ENCODE results near the gene TMEFF2. TPM values are rescaled to one million over a fixed set of nuclear protein-coding genes. Genes with fewer than 3 reads are reported as not detected.

TMEFF2 gene
- total RNA-seq, 1 donor from 2014 or later, result 0.41 TPM

GRCh38 chr2:192043216-192043870 is 151.4 kb downstream of the TMEFF2 start:
- peaks cover 3% of the 10 kb centered on the region for H3K27me3 Mint-ChIP-seq (ENCODE audit: low read depth, unreplicated experiment)
- DNase-seq (ENCODE audit: low read depth) (no peak), FAIRE-seq (no peak)
- Histone ChIP-seq H3K27ac (ENCODE audit: low read depth, low read length) (no peak overlapping the region), H3K27me3 (ENCODE audit: insufficient read depth, low read length) (no peaks in the 10 kb centered on the region), H3K4me2 (ENCODE audit: low read length) (no peak overlapping the region), H3K9ac (ENCODE audit: low read length) (no peak overlapping the region), H4K20me1 (ENCODE audit: insufficient read depth, low read length) (no peaks in the 10 kb centered on the region), H2AFZ (ENCODE audit: low read depth, low read length) (no peak overlapping the region), H3K79me2 (ENCODE audit: insufficient read depth, low read length) (no peaks in the 10 kb centered on the region), H3K4me3 (ENCODE audit: insufficient read depth, low read depth, low read length) (no peak overlapping the region), H3K9me3 (ENCODE audit: insufficient read depth, low read depth, low read length) (no peaks in the 10 kb centered on the region), H3K4me1 (ENCODE audit: insufficient read depth, low read length) (no peaks in the 10 kb centered on the region), H3K36me3 (ENCODE audit: insufficient read depth, low read length) (no peaks in the 10 kb centered on the region)
- H3K27ac Mint-ChIP-seq (ENCODE audit: unreplicated experiment), result no peak overlapping the region
- H3K4me3 Mint-ChIP-seq (ENCODE audit: unreplicated experiment), result no peak overlapping the region
- TF ChIP-seq EZH2 (IDR thresholded peaks at IDR 0.05; ENCODE audit: insufficient read depth, low read length), result no peak
- TF ChIP-seq, protein P1, sequence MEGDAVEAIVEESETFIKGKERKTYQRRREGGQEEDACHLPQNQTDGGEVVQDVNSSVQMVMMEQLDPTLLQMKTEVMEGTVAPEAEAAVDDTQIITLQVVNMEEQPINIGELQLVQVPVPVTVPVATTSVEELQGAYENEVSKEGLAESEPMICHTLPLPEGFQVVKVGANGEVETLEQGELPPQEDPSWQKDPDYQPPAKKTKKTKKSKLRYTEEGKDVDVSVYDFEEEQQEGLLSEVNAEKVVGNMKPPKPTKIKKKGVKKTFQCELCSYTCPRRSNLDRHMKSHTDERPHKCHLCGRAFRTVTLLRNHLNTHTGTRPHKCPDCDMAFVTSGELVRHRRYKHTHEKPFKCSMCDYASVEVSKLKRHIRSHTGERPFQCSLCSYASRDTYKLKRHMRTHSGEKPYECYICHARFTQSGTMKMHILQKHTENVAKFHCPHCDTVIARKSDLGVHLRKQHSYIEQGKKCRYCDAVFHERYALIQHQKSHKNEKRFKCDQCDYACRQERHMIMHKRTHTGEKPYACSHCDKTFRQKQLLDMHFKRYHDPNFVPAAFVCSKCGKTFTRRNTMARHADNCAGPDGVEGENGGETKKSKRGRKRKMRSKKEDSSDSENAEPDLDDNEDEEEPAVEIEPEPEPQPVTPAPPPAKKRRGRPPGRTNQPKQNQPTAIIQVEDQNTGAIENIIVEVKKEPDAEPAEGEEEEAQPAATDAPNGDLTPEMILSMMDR (IDR thresholded peaks at IDR 0.05; ENCODE audit: insufficient read depth, low read depth, low read length), result no peak
- no peaks in the 10 kb centered on the region for H3K36me3 Mint-ChIP-seq (ENCODE audit: low read depth, unreplicated experiment)
- peaks cover 5% of the 10 kb centered on the region for H3K9me3 Mint-ChIP-seq (ENCODE audit: unreplicated experiment)
- H3K4me1 Mint-ChIP-seq (ENCODE audit: low read depth, unreplicated experiment), result no peaks in the 10 kb centered on the region

DNA sequence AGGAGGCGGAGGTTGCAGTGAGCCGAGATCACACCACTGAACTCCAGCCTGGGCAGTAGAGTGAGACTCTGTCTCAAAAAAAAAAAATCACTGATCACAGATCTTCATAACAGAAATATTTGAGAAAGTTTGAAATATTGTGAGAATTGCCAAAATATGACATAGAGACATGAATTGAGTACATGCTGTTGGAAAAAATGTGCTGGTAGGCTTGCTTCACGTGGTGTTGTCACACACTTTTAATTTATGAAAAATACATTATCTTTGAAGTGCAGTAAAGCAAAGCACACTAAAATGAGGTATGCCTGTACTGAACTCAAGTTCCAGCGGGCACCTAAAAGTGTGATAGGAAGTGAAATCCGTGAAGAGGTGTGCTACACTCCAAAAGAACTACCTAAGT is 152.6 kb downstream of the TMEFF2 start:
- Histone ChIP-seq H3K36me3 (ENCODE audit: insufficient read depth, low read length) (no peaks in the 10 kb centered on the region), H3K4me3 (ENCODE audit: insufficient read depth, low read depth, low read length) (no peak overlapping the region), H3K9ac (ENCODE audit: low read length) (no peak overlapping the region), H3K4me1 (ENCODE audit: insufficient read depth, low read length) (no peaks in the 10 kb centered on the region), H3K27me3 (ENCODE audit: insufficient read depth, low read length) (no peaks in the 10 kb centered on the region), H3K79me2 (ENCODE audit: insufficient read depth, low read length) (no peaks in the 10 kb centered on the region), H3K27ac (ENCODE audit: low read depth, low read length) (no peak overlapping the region), H4K20me1 (ENCODE audit: insufficient read depth, low read length) (no peaks in the 10 kb centered on the region), H3K9me3 (ENCODE audit: insufficient read depth, low read depth, low read length) (no peaks in the 10 kb centered on the region), H3K4me2 (ENCODE audit: low read length) (no peak overlapping the region), H2AFZ (ENCODE audit: low read depth, low read length) (no peak overlapping the region)
- Mint-ChIP-seq H3K27ac (ENCODE audit: unreplicated experiment) (no peak overlapping the region), H3K4me1 (ENCODE audit: low read depth, unreplicated experiment) (no peaks in the 10 kb centered on the region), H3K4me3 (ENCODE audit: unreplicated experiment) (no peak overlapping the region), H3K27me3 (ENCODE audit: low read depth, unreplicated experiment) (peaks cover 3% of the 10 kb centered on the region), H3K9me3 (ENCODE audit: unreplicated experiment) (peaks cover 5% of the 10 kb centered on the region), H3K36me3 (ENCODE audit: low read depth, unreplicated experiment) (no peaks in the 10 kb centered on the region)
- no peak for DNase-seq (ENCODE audit: low read depth)
- FAIRE-seq, result no peak
- TF ChIP-seq EZH2 (IDR thresholded peaks at IDR 0.05; ENCODE audit: insufficient read depth, low read length), result no peak
- TF ChIP-seq, protein P1 (IDR thresholded peaks at IDR 0.05; ENCODE audit: insufficient read depth, low read depth, low read length), result no peak

DNA sequence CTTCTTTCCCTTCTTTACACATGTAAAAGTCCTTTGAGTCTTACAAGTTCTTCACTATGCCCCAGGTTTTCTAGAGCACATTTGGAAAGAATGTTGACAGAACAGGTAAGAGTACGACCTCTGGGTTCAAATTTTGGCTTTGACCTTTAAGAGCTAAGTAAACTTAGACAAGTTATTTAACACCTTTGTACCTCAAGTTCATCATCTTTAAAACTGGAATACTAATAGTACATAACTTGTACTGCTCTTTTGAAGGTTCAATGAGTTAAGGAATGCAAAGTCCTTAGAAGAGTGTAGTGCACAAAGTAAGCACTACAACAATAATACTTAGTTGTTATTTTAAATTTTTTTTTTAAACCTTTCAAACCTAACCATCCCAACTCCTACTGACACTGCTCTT is 156.6 kb downstream of the TMEFF2 start:
- Histone ChIP-seq H3K9me3 (ENCODE audit: insufficient read depth, low read depth, low read length) (no peaks in the 10 kb centered on the region), H3K4me2 (ENCODE audit: low read length) (no peak overlapping the region), H3K79me2 (ENCODE audit: insufficient read depth, low read length) (no peaks in the 10 kb centered on the region), H3K36me3 (ENCODE audit: insufficient read depth, low read length) (no peaks in the 10 kb centered on the region), H3K9ac (ENCODE audit: low read length) (no peak overlapping the region), H3K4me1 (ENCODE audit: insufficient read depth, low read length) (no peaks in the 10 kb centered on the region), H4K20me1 (ENCODE audit: insufficient read depth, low read length) (no peaks in the 10 kb centered on the region), H3K4me3 (ENCODE audit: insufficient read depth, low read depth, low read length) (no peak overlapping the region), H3K27ac (ENCODE audit: low read depth, low read length) (no peak overlapping the region), H2AFZ (ENCODE audit: low read depth, low read length) (no peak overlapping the region), H3K27me3 (ENCODE audit: insufficient read depth, low read length) (no peaks in the 10 kb centered on the region)
- no peak overlapping the region for H3K4me3 Mint-ChIP-seq (ENCODE audit: unreplicated experiment)
- H3K27ac Mint-ChIP-seq (ENCODE audit: unreplicated experiment), result no peak overlapping the region
- TF ChIP-seq, protein P1 (IDR thresholded peaks at IDR 0.05; ENCODE audit: insufficient read depth, low read depth, low read length), result no peak
- no peak for TF ChIP-seq EZH2 (IDR thresholded peaks at IDR 0.05; ENCODE audit: insufficient read depth, low read length)
- no peak for DNase-seq (ENCODE audit: low read depth)
- peaks cover 8% of the 10 kb centered on the region for H3K27me3 Mint-ChIP-seq (ENCODE audit: low read depth, unreplicated experiment)
- peaks cover 5% of the 10 kb centered on the region for H3K9me3 Mint-ChIP-seq (ENCODE audit: unreplicated experiment)
- no peaks in the 10 kb centered on the region for H3K4me1 Mint-ChIP-seq (ENCODE audit: low read depth, unreplicated experiment)
- no peaks in the 10 kb centered on the region for H3K36me3 Mint-ChIP-seq (ENCODE audit: low read depth, unreplicated experiment)
- no peak for FAIRE-seq
